ENCODE results near the gene STK11IP. TPM values are rescaled to one million over a fixed set of nuclear protein-coding genes. Genes with fewer than 3 reads are reported as not detected.

STK11IP gene
- total RNA-seq, 4 donors from 2014 or later: 33.9 to 77.0 (median 72.3) TPM

DNA sequence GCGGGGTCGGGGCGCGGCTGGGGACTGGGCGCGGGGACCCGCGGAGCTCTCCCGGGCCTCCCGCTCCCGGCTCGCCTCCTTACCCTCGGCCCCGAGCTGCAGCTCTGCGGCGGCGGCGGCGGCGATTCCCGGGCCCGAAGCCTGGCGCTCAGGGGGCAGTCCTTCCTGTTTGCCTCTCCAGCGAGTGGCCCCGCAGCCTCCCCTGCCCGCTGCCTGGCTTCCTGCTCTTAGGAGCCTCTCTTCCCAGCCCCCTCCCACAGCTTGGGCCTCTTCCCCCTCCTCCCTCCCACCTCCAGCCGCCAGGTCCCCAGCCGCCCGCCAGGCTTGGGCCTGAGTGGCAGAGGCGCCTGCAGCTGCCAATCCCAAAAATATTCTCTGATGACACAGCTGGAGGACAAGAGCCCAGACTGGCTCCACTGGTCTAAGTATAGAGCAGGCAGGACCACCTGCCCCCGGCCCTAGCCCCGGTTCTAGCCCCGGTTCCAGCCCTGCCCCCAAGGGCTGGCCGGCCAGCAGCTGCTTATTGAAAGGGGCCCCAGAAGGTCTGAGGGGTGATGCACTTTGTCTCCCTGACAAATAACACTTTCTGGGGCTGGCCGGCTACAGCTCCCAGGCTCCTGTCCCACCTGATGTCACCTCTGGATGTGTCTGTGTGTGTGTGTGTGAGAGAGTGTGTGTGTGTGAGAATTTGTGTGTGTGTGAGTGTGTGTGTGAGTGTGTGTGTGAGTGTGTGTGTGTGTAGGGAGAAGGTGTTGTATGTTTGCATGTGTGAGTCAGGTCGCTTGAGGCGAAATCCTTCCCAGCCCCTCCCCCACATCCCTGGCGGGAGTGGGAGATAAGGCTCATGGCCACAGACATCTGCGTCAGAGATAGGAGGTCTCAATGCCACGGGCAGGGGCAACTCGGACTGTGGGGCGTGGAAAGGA, 26.1 kb upstream of the STK11IP start, which contains the start of gene OBSL1:
Gene OBSL1 (minus strand): TSS at position 229 of the 926 bp plus-strand sequence. CDS start 307 bp downstream, outside the sequence.
- 17 to 18% methylated on average over 25 to 27 of the region's 42 CpGs for WGBS, 2 donors
- peak in 1 of 2 donors; percentile 23 for DNase-seq (ENCODE audit: low spot score in 2 of 2)
- Histone ChIP-seq H3K27ac (peak within 1 kb of the TSS; percentile 73 to 92 (median 82)), H3K36me3 (peaks cover 0 to 18% (median 0%) of the 10 kb centered on the region in 3 donors), H3K4me3 (peak within 1 kb of the TSS; percentile 59 to 94 (median 68)), H3K4me1 (peaks cover 0 to 20% (median 3%) of the 10 kb centered on the region in 4 donors), H3K9me3 (no peaks in the 10 kb centered on the region), H3K27me3 (peaks cover 0 to 11% of the 10 kb centered on the region in 2 donors)
- TF ChIP-seq POLR2A (IDR thresholded peaks at IDR 0.05): no peak
- TF ChIP-seq EP300 (IDR thresholded peaks at IDR 0.05): no peak
- TF ChIP-seq, protein P1, sequence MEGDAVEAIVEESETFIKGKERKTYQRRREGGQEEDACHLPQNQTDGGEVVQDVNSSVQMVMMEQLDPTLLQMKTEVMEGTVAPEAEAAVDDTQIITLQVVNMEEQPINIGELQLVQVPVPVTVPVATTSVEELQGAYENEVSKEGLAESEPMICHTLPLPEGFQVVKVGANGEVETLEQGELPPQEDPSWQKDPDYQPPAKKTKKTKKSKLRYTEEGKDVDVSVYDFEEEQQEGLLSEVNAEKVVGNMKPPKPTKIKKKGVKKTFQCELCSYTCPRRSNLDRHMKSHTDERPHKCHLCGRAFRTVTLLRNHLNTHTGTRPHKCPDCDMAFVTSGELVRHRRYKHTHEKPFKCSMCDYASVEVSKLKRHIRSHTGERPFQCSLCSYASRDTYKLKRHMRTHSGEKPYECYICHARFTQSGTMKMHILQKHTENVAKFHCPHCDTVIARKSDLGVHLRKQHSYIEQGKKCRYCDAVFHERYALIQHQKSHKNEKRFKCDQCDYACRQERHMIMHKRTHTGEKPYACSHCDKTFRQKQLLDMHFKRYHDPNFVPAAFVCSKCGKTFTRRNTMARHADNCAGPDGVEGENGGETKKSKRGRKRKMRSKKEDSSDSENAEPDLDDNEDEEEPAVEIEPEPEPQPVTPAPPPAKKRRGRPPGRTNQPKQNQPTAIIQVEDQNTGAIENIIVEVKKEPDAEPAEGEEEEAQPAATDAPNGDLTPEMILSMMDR (IDR thresholded peaks at IDR 0.05): no peak

DNA sequence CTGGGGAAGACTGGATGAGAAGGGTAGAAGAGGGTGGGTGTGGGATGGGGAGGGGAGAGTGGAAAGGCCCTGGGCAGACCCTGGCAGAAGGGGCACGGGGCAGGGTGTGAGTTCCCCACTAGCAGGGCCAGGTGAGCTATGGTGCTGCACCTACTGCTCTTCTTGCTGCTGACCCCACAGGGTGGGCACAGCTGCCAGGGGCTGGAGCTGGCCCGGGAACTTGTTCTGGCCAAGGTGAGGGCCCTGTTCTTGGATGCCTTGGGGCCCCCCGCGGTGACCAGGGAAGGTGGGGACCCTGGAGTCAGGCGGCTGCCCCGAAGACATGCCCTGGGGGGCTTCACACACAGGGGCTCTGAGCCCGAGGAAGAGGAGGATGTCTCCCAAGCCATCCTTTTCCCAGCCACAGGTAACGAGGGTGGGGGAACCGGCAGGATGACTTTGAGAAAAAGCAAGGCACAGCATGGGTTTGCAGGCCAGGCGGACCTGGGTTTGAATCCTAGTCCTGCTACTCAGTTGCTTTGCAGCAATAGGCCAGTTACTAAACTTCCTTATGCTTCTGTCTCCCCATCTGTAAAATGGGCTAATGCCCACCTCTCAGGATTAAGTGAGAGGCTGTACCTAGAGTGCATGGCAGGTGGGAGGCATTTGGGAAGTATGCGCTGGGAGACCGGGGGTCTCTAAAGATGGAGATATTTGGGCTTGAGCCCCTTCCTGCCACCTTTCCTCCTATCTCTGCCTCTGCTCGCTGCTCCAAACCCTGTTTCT, 25.2 kb upstream of the STK11IP start, which contains the start of gene INHA:
Gene INHA (plus strand): TSS at position 74 of the 765 bp plus-strand sequence. CDS start 65 bp downstream, at position 139.
- peaks cover 0 to 19% of the 10 kb centered on the region in 2 donors for H3K27me3 ChIP-seq
- H3K4me1 ChIP-seq: peaks cover 0 to 24% (median 3%) of the 10 kb centered on the region in 4 donors
- DNase-seq (ENCODE audit: low spot score in 2 of 2): no peak
- H3K9me3 ChIP-seq: no peaks in the 10 kb centered on the region
- TF ChIP-seq EP300 (IDR thresholded peaks at IDR 0.05): no peak
- H3K27ac ChIP-seq: peak within 1 kb of the TSS; percentile 73 to 92 (median 82)
- WGBS, 2 donors: 92 to 93% methylated on average over 12 to 13 of the region's 13 CpGs
- peak within 1 kb of the TSS; percentile 59 to 94 (median 68) for H3K4me3 ChIP-seq
- peaks cover 0 to 9% (median 0%) of the 10 kb centered on the region in 3 donors for H3K36me3 ChIP-seq

DNA sequence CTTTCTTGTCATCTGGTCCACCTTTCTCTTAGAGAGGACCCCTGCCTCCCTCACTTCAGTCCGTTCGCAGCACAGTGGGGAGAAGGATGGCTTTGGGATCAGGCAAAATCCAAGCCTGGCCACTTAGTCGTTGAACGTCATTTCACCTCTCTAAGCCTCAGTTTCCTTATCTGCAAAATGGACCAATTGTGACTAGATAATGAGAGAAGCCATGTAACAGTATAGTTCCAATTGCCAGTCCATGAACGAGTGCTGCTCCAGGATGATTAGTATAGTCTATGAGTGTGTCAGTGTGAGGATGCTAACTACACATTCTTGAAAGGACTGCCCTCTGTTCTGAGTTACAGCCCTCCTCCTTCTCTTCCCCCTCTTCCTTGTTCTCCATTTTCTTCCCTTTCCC, 24.5 kb upstream of the STK11IP start:
- H3K9me3 ChIP-seq: no peaks in the 10 kb centered on the region
- TF ChIP-seq EP300 (IDR thresholded peaks at IDR 0.05) (no peak), POLR2A (IDR thresholded peaks at IDR 0.05) (no peak)
- TF ChIP-seq, protein P1 (IDR thresholded peaks at IDR 0.05): no peak
- H3K36me3 ChIP-seq: peaks cover 0 to 2% (median 0%) of the 10 kb centered on the region in 3 donors
- 82 to 84% methylated on average over 5 of the region's 5 CpGs for WGBS, 2 donors
- no peak for DNase-seq (ENCODE audit: low spot score in 2 of 2)
- no peak overlapping the region for H3K27ac ChIP-seq
- peaks cover 0 to 22% of the 10 kb centered on the region in 2 donors for H3K27me3 ChIP-seq
- no peak overlapping the region for H3K4me3 ChIP-seq
- peaks cover 0 to 24% (median 3%) of the 10 kb centered on the region in 4 donors for H3K4me1 ChIP-seq

DNA sequence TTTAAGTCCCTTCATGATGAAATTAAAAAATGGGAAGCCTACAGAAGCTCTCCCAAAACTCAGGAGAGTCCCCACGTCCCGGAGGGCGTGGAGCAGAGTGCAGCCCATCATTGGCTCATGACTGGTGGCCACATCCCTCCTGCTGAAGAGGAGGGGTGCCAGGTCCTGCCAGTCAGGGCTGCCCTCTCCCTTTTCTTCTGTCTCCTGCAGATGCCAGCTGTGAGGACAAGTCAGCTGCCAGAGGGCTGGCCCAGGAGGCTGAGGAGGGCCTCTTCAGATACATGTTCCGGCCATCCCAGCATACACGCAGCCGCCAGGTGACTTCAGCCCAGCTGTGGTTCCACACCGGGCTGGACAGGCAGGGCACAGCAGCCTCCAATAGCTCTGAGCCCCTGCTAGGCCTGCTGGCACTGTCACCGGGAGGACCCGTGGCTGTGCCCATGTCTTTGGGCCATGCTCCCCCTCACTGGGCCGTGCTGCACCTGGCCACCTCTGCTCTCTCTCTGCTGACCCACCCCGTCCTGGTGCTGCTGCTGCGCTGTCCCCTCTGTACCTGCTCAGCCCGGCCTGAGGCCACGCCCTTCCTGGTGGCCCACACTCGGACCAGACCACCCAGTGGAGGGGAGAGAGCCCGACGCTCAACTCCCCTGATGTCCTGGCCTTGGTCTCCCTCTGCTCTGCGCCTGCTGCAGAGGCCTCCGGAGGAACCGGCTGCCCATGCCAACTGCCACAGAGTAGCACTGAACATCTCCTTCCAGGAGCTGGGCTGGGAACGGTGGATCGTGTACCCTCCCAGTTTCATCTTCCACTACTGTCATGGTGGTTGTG, 23.0 kb upstream of the STK11IP start:
- Histone ChIP-seq H3K27me3 (peaks cover 0 to 27% of the 10 kb centered on the region in 2 donors), H3K4me1 (peaks cover 0 to 19% (median 3%) of the 10 kb centered on the region in 4 donors), H3K36me3 (no peaks in the 10 kb centered on the region), H3K9me3 (no peaks in the 10 kb centered on the region), H3K27ac (no peak overlapping the region), H3K4me3 (no peak overlapping the region)
- TF ChIP-seq EP300 (IDR thresholded peaks at IDR 0.05) (no peak), POLR2A (IDR thresholded peaks at IDR 0.05) (no peak)
- TF ChIP-seq, protein P1 (IDR thresholded peaks at IDR 0.05): no peak
- 81 to 85% methylated on average over 17 to 22 of the region's 22 CpGs for WGBS, 2 donors
- DNase-seq (ENCODE audit: low spot score in 2 of 2): no peak

Measured in tibial nerve (tissue), 4 donors.